Measurements from ENCODE around the gene ST13.
A peak's percentile ranks its signal among the peaks of the same experiment; 100 is the strongest.
"Not testable (repeated sequence)": the region's sequence is repeated elsewhere in the genome, so short reads cannot be mapped to it uniquely, and the experiment has no call there.

The ST13 gene

DNA sequence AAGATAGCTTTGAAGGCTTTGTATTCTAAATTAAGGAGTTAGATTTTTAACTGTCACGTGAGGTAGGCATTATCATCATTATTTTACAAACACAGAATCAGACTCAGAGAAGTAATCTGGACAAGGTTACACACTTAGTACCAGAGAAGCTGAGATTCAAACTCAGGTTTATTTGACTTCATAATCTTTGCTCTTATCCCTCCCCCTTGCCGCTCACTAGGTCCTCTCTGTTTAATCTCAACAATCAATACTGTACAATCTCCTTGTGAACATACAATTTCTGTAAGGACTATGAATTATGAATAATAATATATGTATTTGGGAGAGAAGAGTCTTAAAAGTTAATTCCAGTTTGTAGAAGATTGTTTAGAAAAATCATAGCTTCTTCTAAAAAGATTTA lies 10.7 kb upstream of the ST13 start:
- Histone ChIP-seq H3K9me3 (ENCODE audit: control insufficient read depth, insufficient read depth, low read length) (no peaks in the 10 kb centered on the region), H3K4me1 (ENCODE audit: control insufficient read depth, insufficient read depth, low read length) (no peaks in the 10 kb centered on the region), H3K4me3 (ENCODE audit: low read depth, low read length) (no peak overlapping the region), H3K9ac (ENCODE audit: low read depth, low read length) (no peak overlapping the region), H3K27me3 (ENCODE audit: control insufficient read depth, insufficient read depth, low read length) (no peaks in the 10 kb centered on the region), H3K36me3 (ENCODE audit: control insufficient read depth, insufficient read depth, low read length) (no peaks in the 10 kb centered on the region)

GRCh38 chr22:40862537-40862936 lies 6.1 kb upstream of the ST13 start:
- Histone ChIP-seq H3K27me3 (ENCODE audit: control insufficient read depth, insufficient read depth, low read length) (no peaks in the 10 kb centered on the region), H3K36me3 (ENCODE audit: control insufficient read depth, insufficient read depth, low read length) (no peaks in the 10 kb centered on the region), H3K9ac (ENCODE audit: low read depth, low read length) (no peak overlapping the region), H3K4me3 (ENCODE audit: low read depth, low read length) (no peak overlapping the region), H3K4me1 (ENCODE audit: control insufficient read depth, insufficient read depth, low read length) (no peaks in the 10 kb centered on the region), H3K9me3 (ENCODE audit: control insufficient read depth, insufficient read depth, low read length) (no peaks in the 10 kb centered on the region)

- H3K9me3 ChIP-seq (ENCODE audit: control insufficient read depth, insufficient read depth, low read length): no peaks in the 10 kb centered on the region
- no peak within 1 kb of the TSS for H3K4me3 ChIP-seq (ENCODE audit: low read depth, low read length)
- no peaks in the 10 kb centered on the region for H3K36me3 ChIP-seq (ENCODE audit: control insufficient read depth, insufficient read depth, low read length)
- H3K9ac ChIP-seq (ENCODE audit: low read depth, low read length): no peak within 1 kb of the TSS
- no peaks in the 10 kb centered on the region for H3K27me3 ChIP-seq (ENCODE audit: control insufficient read depth, insufficient read depth, low read length)
- no peaks in the 10 kb centered on the region for H3K4me1 ChIP-seq (ENCODE audit: control insufficient read depth, insufficient read depth, low read length)
Observed at GRCh38 chr22:40862013-40862412, 5.6 kb upstream of the ST13 start, which contains the start of gene DNAJB7. TSS of gene DNAJB7 (minus strand) at chr22:40862113. CDS start at chr22:40861994, 119 bp downstream.

DNA sequence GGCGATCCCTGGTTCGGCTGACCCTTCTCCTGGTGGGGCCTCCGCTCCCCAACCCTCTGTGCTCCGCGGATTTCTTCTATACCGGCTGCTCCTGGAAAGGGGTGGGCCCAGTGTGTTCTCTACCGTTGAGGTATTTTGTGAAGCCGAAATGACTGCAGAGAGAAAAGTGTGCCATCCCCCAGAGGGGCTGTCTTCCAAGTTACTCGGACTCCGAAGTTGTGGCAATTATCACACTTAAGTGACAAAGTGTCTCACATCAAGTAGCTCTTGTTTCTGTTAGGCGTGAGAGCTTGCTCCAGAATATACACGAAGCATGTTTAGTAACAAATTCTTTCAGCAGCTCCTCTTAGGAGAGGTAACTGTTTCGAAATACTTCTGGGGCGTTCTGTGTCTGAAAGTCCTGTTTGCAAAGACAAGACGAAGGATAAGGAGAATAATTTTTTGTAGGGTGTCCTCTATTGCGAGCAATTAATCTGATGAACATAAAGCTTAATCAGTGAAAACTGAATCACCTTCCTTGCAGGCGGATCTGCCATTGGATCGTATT lies 943 bp upstream of the ST13 start:
- H3K9ac ChIP-seq (ENCODE audit: low read depth, low read length): peak overlapping the region; percentile 98
- no peaks in the 10 kb centered on the region for H3K27me3 ChIP-seq (ENCODE audit: control insufficient read depth, insufficient read depth, low read length)
- H3K4me3 ChIP-seq (ENCODE audit: low read depth, low read length): peak overlapping the region; percentile 81
- no peaks in the 10 kb centered on the region for H3K4me1 ChIP-seq (ENCODE audit: control insufficient read depth, insufficient read depth, low read length)
- no peaks in the 10 kb centered on the region for H3K9me3 ChIP-seq (ENCODE audit: control insufficient read depth, insufficient read depth, low read length)
- H3K36me3 ChIP-seq (ENCODE audit: control insufficient read depth, insufficient read depth, low read length): no peaks in the 10 kb centered on the region

- Histone ChIP-seq H3K4me1 (ENCODE audit: control insufficient read depth, insufficient read depth, low read length) (no peaks in the 10 kb centered on the region), H3K9me3 (ENCODE audit: control insufficient read depth, insufficient read depth, low read length) (no peaks in the 10 kb centered on the region), H3K27me3 (ENCODE audit: control insufficient read depth, insufficient read depth, low read length) (no peaks in the 10 kb centered on the region), H3K4me3 (ENCODE audit: low read depth, low read length) (peak overlapping the region; percentile 81), H3K36me3 (ENCODE audit: control insufficient read depth, insufficient read depth, low read length) (no peaks in the 10 kb centered on the region), H3K9ac (ENCODE audit: low read depth, low read length) (peak overlapping the region; percentile 98)
Observed at GRCh38 chr22:40855979-40856512, 393 bp downstream of the ST13 start.

- no peaks in the 10 kb centered on the region for H3K4me1 ChIP-seq (ENCODE audit: control insufficient read depth, insufficient read depth, low read length)
- H3K36me3 ChIP-seq (ENCODE audit: control insufficient read depth, insufficient read depth, low read length): no peaks in the 10 kb centered on the region
- peak overlapping the region; percentile 81 for H3K4me3 ChIP-seq (ENCODE audit: low read depth, low read length)
- no peaks in the 10 kb centered on the region for H3K9me3 ChIP-seq (ENCODE audit: control insufficient read depth, insufficient read depth, low read length)
- H3K9ac ChIP-seq (ENCODE audit: low read depth, low read length): peak overlapping the region; percentile 98
- H3K27me3 ChIP-seq (ENCODE audit: control insufficient read depth, insufficient read depth, low read length): no peaks in the 10 kb centered on the region
Observed at GRCh38 chr22:40855071-40855978, 1.1 kb downstream of the ST13 start.

DNA sequence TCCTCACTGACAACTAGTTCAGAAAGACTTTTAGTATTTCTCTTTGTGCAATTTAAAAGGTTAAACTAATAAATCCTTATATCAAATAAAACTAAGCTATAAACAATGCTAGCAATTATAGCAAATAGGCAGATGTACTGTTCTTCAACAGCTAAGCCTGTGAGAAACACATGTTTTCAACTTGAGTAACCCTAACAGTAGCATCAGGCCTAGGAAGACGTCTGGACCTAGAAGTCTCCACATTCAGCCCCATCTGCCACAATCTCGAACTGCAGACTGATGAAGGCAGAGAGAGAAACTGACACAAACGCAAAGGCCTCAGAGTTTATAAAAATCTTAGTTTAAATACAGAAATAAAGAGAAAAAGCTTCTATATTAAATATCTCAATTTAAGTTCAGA lies 2.5 kb downstream of the ST13 start:
- Histone ChIP-seq H3K4me3 (ENCODE audit: low read depth, low read length) (no peak overlapping the region), H3K9me3 (ENCODE audit: control insufficient read depth, insufficient read depth, low read length) (no peaks in the 10 kb centered on the region), H3K4me1 (ENCODE audit: control insufficient read depth, insufficient read depth, low read length) (no peaks in the 10 kb centered on the region), H3K9ac (ENCODE audit: low read depth, low read length) (no peak overlapping the region), H3K27me3 (ENCODE audit: control insufficient read depth, insufficient read depth, low read length) (no peaks in the 10 kb centered on the region), H3K36me3 (ENCODE audit: control insufficient read depth, insufficient read depth, low read length) (no peaks in the 10 kb centered on the region)

DNA sequence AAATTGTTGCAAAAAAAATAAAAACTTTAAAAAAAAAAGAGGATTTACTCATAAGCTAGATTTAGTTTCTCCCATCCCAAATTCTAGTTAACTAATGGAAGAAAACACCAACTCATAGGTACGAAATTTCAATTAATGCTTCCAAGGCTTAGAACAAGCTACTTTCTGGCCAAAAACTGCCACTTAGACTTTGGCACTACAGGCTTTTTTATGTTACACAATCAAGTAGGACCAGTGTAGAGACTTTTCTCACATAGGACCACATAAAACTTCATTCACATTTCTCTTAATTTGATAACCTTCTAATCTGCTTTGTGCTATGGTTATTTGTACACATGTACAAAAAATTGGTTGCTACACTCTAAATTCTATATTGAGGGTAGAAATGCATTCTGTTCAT lies 3.1 kb downstream of the ST13 start:
- H3K9ac ChIP-seq (ENCODE audit: low read depth, low read length): no peak overlapping the region
- H3K9me3 ChIP-seq (ENCODE audit: control insufficient read depth, insufficient read depth, low read length): no peaks in the 10 kb centered on the region
- H3K36me3 ChIP-seq (ENCODE audit: control insufficient read depth, insufficient read depth, low read length): peaks cover under 1% of the 10 kb centered on the region
- no peaks in the 10 kb centered on the region for H3K4me1 ChIP-seq (ENCODE audit: control insufficient read depth, insufficient read depth, low read length)
- no peak overlapping the region for H3K4me3 ChIP-seq (ENCODE audit: low read depth, low read length)
- H3K27me3 ChIP-seq (ENCODE audit: control insufficient read depth, insufficient read depth, low read length): no peaks in the 10 kb centered on the region

GRCh38 chr22:40845816-40846215 lies 10.6 kb downstream of the ST13 start:
- not testable (repeated sequence) for H3K27me3 ChIP-seq (ENCODE audit: control insufficient read depth, insufficient read depth, low read length); H3K9me3 ChIP-seq (ENCODE audit: control insufficient read depth, insufficient read depth, low read length)

GRCh38 chr22:40844951-40845350 lies 11.5 kb downstream of the ST13 start:
- peaks cover 28% of the 10 kb centered on the region for H3K36me3 ChIP-seq (ENCODE audit: control insufficient read depth, insufficient read depth, low read length)
- no peaks in the 10 kb centered on the region for H3K4me1 ChIP-seq (ENCODE audit: control insufficient read depth, insufficient read depth, low read length)

More at GRCh38 chr22:40845816-40846215, 10.6 kb downstream of the ST13 start:
- H3K36me3 ChIP-seq (ENCODE audit: control insufficient read depth, insufficient read depth, low read length): peaks cover 21% of the 10 kb centered on the region
- H3K9ac ChIP-seq (ENCODE audit: low read depth, low read length); H3K4me3 ChIP-seq (ENCODE audit: low read depth, low read length); H3K4me1 ChIP-seq (ENCODE audit: control insufficient read depth, insufficient read depth, low read length): not testable (repeated sequence)

DNA sequence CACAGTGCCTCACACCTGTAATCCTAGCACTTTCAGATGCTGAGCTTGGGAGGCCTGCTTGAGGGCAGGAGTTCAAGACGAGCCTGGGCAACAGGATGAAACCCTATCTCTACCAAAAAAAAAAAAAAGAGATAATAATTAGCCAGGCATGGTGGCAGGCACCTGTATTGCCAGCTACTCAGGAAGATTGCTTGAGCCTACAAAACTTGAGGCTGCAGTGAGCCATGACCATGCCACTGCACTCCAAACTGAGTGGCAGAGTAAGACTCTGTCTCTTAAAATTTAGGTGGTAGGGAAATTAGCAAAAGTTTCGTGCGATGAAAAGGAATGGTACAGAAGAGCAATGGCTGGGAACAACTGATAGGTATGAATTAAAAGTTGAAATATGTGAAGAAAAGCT lies 18.0 kb downstream of the ST13 start:
- H3K4me3 ChIP-seq (ENCODE audit: low read depth, low read length): no peak overlapping the region
- H3K9me3 ChIP-seq (ENCODE audit: control insufficient read depth, insufficient read depth, low read length): no peaks in the 10 kb centered on the region
- no peaks in the 10 kb centered on the region for H3K27me3 ChIP-seq (ENCODE audit: control insufficient read depth, insufficient read depth, low read length)
- H3K36me3 ChIP-seq (ENCODE audit: control insufficient read depth, insufficient read depth, low read length): peaks cover 32% of the 10 kb centered on the region
- no peaks in the 10 kb centered on the region for H3K4me1 ChIP-seq (ENCODE audit: control insufficient read depth, insufficient read depth, low read length)
- no peak overlapping the region for H3K9ac ChIP-seq (ENCODE audit: low read depth, low read length)

More at GRCh38 chr22:40844951-40845350, 11.5 kb downstream of the ST13 start:
- no peak overlapping the region for H3K4me3 ChIP-seq (ENCODE audit: low read depth, low read length)
- H3K9ac ChIP-seq (ENCODE audit: low read depth, low read length): no peak overlapping the region
- H3K9me3 ChIP-seq (ENCODE audit: control insufficient read depth, insufficient read depth, low read length): no peaks in the 10 kb centered on the region
- no peaks in the 10 kb centered on the region for H3K27me3 ChIP-seq (ENCODE audit: control insufficient read depth, insufficient read depth, low read length)

DNA sequence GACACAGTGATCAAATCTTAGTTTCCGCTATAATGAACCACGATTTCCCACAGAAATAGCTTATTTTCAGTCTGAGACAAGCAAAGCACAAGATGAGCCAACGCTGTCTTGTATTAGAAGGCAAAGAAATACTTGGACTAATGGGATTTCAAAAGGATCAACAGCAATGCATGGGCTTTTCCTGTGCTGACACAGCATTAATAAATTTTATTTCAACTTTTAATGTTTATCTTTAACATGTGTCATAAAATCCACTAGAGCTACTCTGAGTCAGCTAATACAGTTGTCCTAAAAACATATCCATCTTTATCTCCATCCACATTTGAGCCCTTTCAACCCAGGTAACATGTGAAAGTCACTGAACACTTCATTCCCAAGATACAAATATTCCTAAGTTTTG lies 21.8 kb downstream of the ST13 start:
- Histone ChIP-seq H3K36me3 (ENCODE audit: control insufficient read depth, insufficient read depth, low read length) (peaks cover 26% of the 10 kb centered on the region), H3K4me3 (ENCODE audit: low read depth, low read length) (no peak overlapping the region), H3K9ac (ENCODE audit: low read depth, low read length) (no peak overlapping the region), H3K27me3 (ENCODE audit: control insufficient read depth, insufficient read depth, low read length) (no peaks in the 10 kb centered on the region), H3K4me1 (ENCODE audit: control insufficient read depth, insufficient read depth, low read length) (no peaks in the 10 kb centered on the region), H3K9me3 (ENCODE audit: control insufficient read depth, insufficient read depth, low read length) (no peaks in the 10 kb centered on the region)
